G401.6 (cell line): ENCODE measurements around the gene PTBP3.
A peak's percentile ranks its signal among the peaks of the same experiment; 100 is the strongest.
"Not testable (repeated sequence)": the region's sequence is repeated elsewhere in the genome, so short reads cannot be mapped to it uniquely, and the experiment has no call there.

Source experiments
- FAIRE-seq: peaks from 2 replicates; lab custom pipeline; 2012; peaks lifted over from hg19 to GRCh38; lab: Jason Lieb, UNC

Gene PTBP3

GRCh38 chr9:112322701-112323377 lies 10.6 kb downstream of the PTBP3 start:
- no peak for FAIRE-seq

- no peak for FAIRE-seq
Measured at GRCh38 chr9:112316258-112316943, 17.0 kb downstream of the PTBP3 start.

GRCh38 chr9:112315331-112316257 lies 17.8 kb downstream of the PTBP3 start:
- FAIRE-seq: peak; percentile 27

- no peak for FAIRE-seq
Measured at GRCh38 chr9:112312139-112312538, 21.3 kb downstream of the PTBP3 start.

GRCh38 chr9:112311497-112311896 lies 21.9 kb downstream of the PTBP3 start:
- FAIRE-seq: no peak

- FAIRE-seq: no peak
Measured at GRCh38 chr9:112310826-112311225, 22.6 kb downstream of the PTBP3 start.

GRCh38 chr9:112308588-112308987 lies 24.8 kb downstream of the PTBP3 start:
- FAIRE-seq: no peak

GRCh38 chr9:112301420-112301819 lies 32.0 kb downstream of the PTBP3 start:
- no peak for FAIRE-seq

- FAIRE-seq: no peak
Measured at GRCh38 chr9:112299514-112299913, 33.9 kb downstream of the PTBP3 start.

GRCh38 chr9:112296929-112297328 lies 36.5 kb downstream of the PTBP3 start:
- no peak for FAIRE-seq

- FAIRE-seq: no peak
Measured at GRCh38 chr9:112295174-112295573, 38.2 kb downstream of the PTBP3 start.

GRCh38 chr9:112288029-112288428 lies 45.4 kb downstream of the PTBP3 start:
- FAIRE-seq: no peak

- no peak for FAIRE-seq
Measured at GRCh38 chr9:112286926-112287325, 46.5 kb downstream of the PTBP3 start.

- FAIRE-seq: no peak
Measured at GRCh38 chr9:112285056-112285455, 48.4 kb downstream of the PTBP3 start.

GRCh38 chr9:112283582-112284253 lies 49.7 kb downstream of the PTBP3 start:
- FAIRE-seq: no peak

- FAIRE-seq: not testable (repeated sequence)
Measured at GRCh38 chr9:112282841-112283240, 50.6 kb downstream of the PTBP3 start.

- FAIRE-seq: no peak
Measured at GRCh38 chr9:112280904-112281303, 52.5 kb downstream of the PTBP3 start.

- no peak for FAIRE-seq
Measured at GRCh38 chr9:112279501-112279900, 53.9 kb downstream of the PTBP3 start.

- no peak for FAIRE-seq
Measured at GRCh38 chr9:112278152-112278551, 55.3 kb downstream of the PTBP3 start.

- FAIRE-seq: no peak
Measured at GRCh38 chr9:112274600-112274999, 58.8 kb downstream of the PTBP3 start.

- FAIRE-seq: no peak
Measured at GRCh38 chr9:112273876-112274275, 59.5 kb downstream of the PTBP3 start.

- FAIRE-seq: no peak
Measured at GRCh38 chr9:112271466-112272098, 61.8 kb downstream of the PTBP3 start.
